GM12878 (cell line): ENCODE data around the gene IFNA17. TPM values are rescaled to one million over a fixed set of nuclear protein-coding genes. Genes with fewer than 3 reads are reported as not detected.

Experiments used
- ATAC-seq: fragments of 200-7000 bp; cut with Tn5 transposase; 3 replicates; pipeline ENCODE4 v1.9.1; 2020; ENCODE audit warnings: mild to moderate bottlenecking, moderate library complexity
- BruUV-seq: library from RNA; stranded (reverse); fragments of 400-500 nt; replicated peaks from 2 replicates; lab custom pipeline; 2021; lab: Mats Ljungman, UMichigan
- CTCF ChIA-PET: fragments of 300-600 bp; sonication (Branson Sonifier 250); formaldehyde crosslinking; extraction: SDS; loops from one replicate; lab custom pipeline; 2021; ENCODE audit warnings: inconsistent platforms; lab: Yijun Ruan, JAX
- POLR2A ChIA-PET: fragments of 350-600 bp; formaldehyde crosslinking; extraction: SDS; loops from one replicate; lab custom pipeline; 2021; ENCODE audit warnings: inconsistent platforms; lab: Charles Lee
- RAD21 ChIA-PET: fragments of 300-600 bp; sonication (Branson Sonifier 250); formaldehyde crosslinking; loops from one replicate; lab custom pipeline; 2023; ENCODE audit warnings: antibody characterized with exemption; ENCODE audit not compliant: unreplicated experiment; lab: Charles Lee
- SMC1A ChIA-PET: fragments of 300-600 bp; sonication (Branson Sonifier 250); formaldehyde crosslinking; loops from one replicate; lab custom pipeline; 2023; ENCODE audit not compliant: unreplicated experiment, uncharacterized antibody; lab: Charles Lee
- DNase-seq: peaks from one replicate; pipeline ENCODE4 v3.0.0-alpha.2; 2011; ENCODE audit warnings: low read depth, low spot score
- FAIRE-seq: peaks from 3 replicates; lab custom pipeline; 2011; peaks lifted over from hg19 to GRCh38; lab: Jason Lieb, UNC
- H2AFZ ChIP-seq: 2 replicates; pipeline ENCODE4 v1.6.0; 2011; ENCODE audit warnings: low read depth, low read length, control low read depth; ENCODE audit not compliant: control insufficient read depth
- H3K27ac ChIP-seq: 2 replicates; pipeline ENCODE4 v1.5.1; 2011; ENCODE audit warnings: control low read depth; ENCODE audit not compliant: control insufficient read depth, insufficient read depth
- H3K27me3 ChIP-seq, 2 experiments: replicated peaks in 1 of 2; 2 replicates each; pipeline versions ENCODE4 v1.6.0 to v1.6.1; 2011; ENCODE audit warnings: low read length in 1 of 2; ENCODE audit not compliant: control insufficient read depth in 2 of 2, insufficient read depth in 2 of 2
- H3K36me3 ChIP-seq, 2 experiments: 2 replicates each; pipeline ENCODE4 v1.5.1; 2011; ENCODE audit warnings: low read length in 1 of 2; ENCODE audit not compliant: control insufficient read depth in 2 of 2, insufficient read depth in 2 of 2
- H3K4me1 ChIP-seq: 2 replicates; pipeline ENCODE4 v1.6.1; 2011; ENCODE audit warnings: mild to moderate bottlenecking, low read length, moderate library complexity, mixed read lengths; ENCODE audit not compliant: control insufficient read depth, insufficient read depth
- H3K4me2 ChIP-seq: 2 replicates; pipeline ENCODE4 v1.6.0; 2011; ENCODE audit warnings: control low read depth; ENCODE audit not compliant: control insufficient read depth, insufficient read depth
- H3K4me3 ChIP-seq: fragments of 200-600 bp; sonication (generic); 2 replicates; pipeline ENCODE4 v1.5.1; 2016
- H3K79me2 ChIP-seq: 2 replicates; pipeline ENCODE4 v1.6.0; 2011; ENCODE audit warnings: low read length; ENCODE audit not compliant: control insufficient read depth, insufficient read depth
- H3K9ac ChIP-seq: 2 replicates; pipeline ENCODE4 v1.8.0; 2011; ENCODE audit warnings: low read length, control low read depth, mixed read lengths; ENCODE audit not compliant: control insufficient read depth, insufficient read depth
- H3K9me3 ChIP-seq: replicated peaks from 3 replicates; pipeline ENCODE4 v1.5.1; 2011; ENCODE audit warnings: mild to moderate bottlenecking, low read length; ENCODE audit not compliant: control insufficient read depth, insufficient read depth
- H4K20me1 ChIP-seq: 2 replicates; pipeline ENCODE4 v1.6.0; 2011; ENCODE audit not compliant: control insufficient read depth, insufficient read depth
- ASH2L ChIP-seq: fragments of 300-600, 200-600 bp; sonication (generic); IDR thresholded peaks from 2 replicates; pipeline ENCODE4 v1.6.1; 2017; ENCODE audit warnings: low read depth, mild to moderate bottlenecking, borderline replicate concordance
- MAX ChIP-seq: IDR thresholded peaks from 2 replicates; pipeline ENCODE4 v1.6.1; 2012; ENCODE audit warnings: low read depth, low read length, improper control_type of control experiment
- RAD51 ChIP-seq: fragments of 450-650 bp; IDR thresholded peaks from 2 replicates; pipeline ENCODE4 v1.6.1; 2016; ENCODE audit warnings: moderate library complexity, mild to moderate bottlenecking, inconsistent platforms
- SIN3A ChIP-seq: IDR thresholded peaks from 2 replicates; pipeline ENCODE4 v1.6.1; 2012; ENCODE audit warnings: low read depth, low read length, improper control_type of control experiment
- TAF1 ChIP-seq: IDR thresholded peaks from 2 replicates; pipeline ENCODE4 v1.6.1; 2011; ENCODE audit warnings: mild to moderate bottlenecking, low read depth, low read length, borderline replicate concordance
- ZBED1 ChIP-seq: IDR thresholded peaks from 2 replicates; pipeline ENCODE4 v1.6.1; 2016; ENCODE audit warnings: borderline replicate concordance
- ZNF687 ChIP-seq: fragments of 450-650 bp; IDR thresholded peaks from 2 replicates; pipeline ENCODE4 v1.6.1; 2017; ENCODE audit warnings: mild to moderate bottlenecking, moderate library complexity
- WGBS: methylation state at CpG from one replicate; pipeline ENCODE4 v1.1.6; 2016; ENCODE audit warnings: low lambda C conversion rate; ENCODE audit not compliant: insufficient replicate concordance, insufficient coverage; ENCODE audit errors: missing lambda C conversion rate; 5-methylcytosine and 5-hydroxymethylcytosine counted together
- in situ Hi-C: fragments of 300-500 bp; cut with MboI; formaldehyde crosslinking; loops from 9 replicates; pipeline ENCODE4 v1.14.3; 2018; ENCODE audit warnings: mixed read lengths
- intact Hi-C: fragments of 100-400 bp; cut with micrococcal nuclease; formaldehyde crosslinking; loops from one replicate; pipeline ENCODE4 v1.14.2; 2022; ENCODE audit not compliant: unreplicated experiment
- polyA plus RNA-seq, 11 experiments: library from polyadenylated mRNA; depleted of rRNA in 4 of 11; unstranded in 6 of 11; stranded (reverse) in 5 of 11; fragments of >200 nt; fragmentation: Nextera tagmentation in 4 of 11; fragmentation: Illumina TruSeq in 1 of 11; extraction: Ambion mirVana in 4 of 11; extraction: Trizol in 1 of 11; gene quantifications; 1 replicate in 1 of 11; 2 replicates in 10 of 11; pipeline versions ENCODE4 v1.2.1 to v1.2.3, GENCODE V29; 2011 to 2016; ENCODE audit warnings: inconsistent platforms in 2 of 11, missing spikeins in 2 of 11, low read depth in 1 of 11
- total RNA-seq, 4 experiments: library from RNA; depleted of rRNA in 3 of 4; stranded (reverse); fragments of >200 nt in 3 of 4; fragmentation: Illumina TruSeq in 1 of 4; extraction: Trizol in 1 of 4; gene quantifications; 2 replicates each; pipeline versions ENCODE4 v1.2.1 to v1.2.3, GENCODE V29; 2013 to 2021

Gene IFNA17
- total and polyA plus RNA-seq, 10 of the 15 experiments (the other 5 are each of a cell fraction or from before 2014, with no cell fraction given): not detected

GRCh38 chr9:21244836-21245235, 16.8 kb upstream of the IFNA17 start:
- H3K4me2 ChIP-seq: no peak overlapping the region
- no peaks in the 10 kb centered on the region for H3K9me3 ChIP-seq
- FAIRE-seq (no peak), ATAC-seq (peak; percentile 55), DNase-seq (no peak)
- no peaks in the 10 kb centered on the region; a peak in 1 of 4 replicates for H3K27me3 ChIP-seq
- H3K79me2 ChIP-seq: no peaks in the 10 kb centered on the region
- intact Hi-C loops (loop anchor here (5.0 kb wide), 1 partner anchor 167 kb away; no protein-coding TSS in a partner anchor), in situ Hi-C loops (no loop called here)
- SMC1A ChIA-PET: no interaction called here
- peaks cover 1% of the 10 kb centered on the region; the same call in 1 of the 2 replicates for H3K4me1 ChIP-seq
- H2AFZ ChIP-seq: no peak overlapping the region
- no peak overlapping the region for H3K9ac ChIP-seq
- no peaks in the 10 kb centered on the region for H4K20me1 ChIP-seq
- WGBS: 0% methylated on average over 2 of the region's 2 CpGs
- RAD21 ChIA-PET: no interaction called here
- BruUV-seq: no TSS peak
- H3K4me3 ChIP-seq: no peak overlapping the region
- H3K27ac ChIP-seq: no peak overlapping the region
- POLR2A ChIA-PET: no interaction called here
- CTCF ChIA-PET: no interaction called here
- TF ChIP-seq MAX (no peak), ZNF687 (no peak), ASH2L (no peak), TAF1 (no peak), SIN3A (no peak), RAD51 (no peak), ZBED1 (no peak)
- no peaks in the 10 kb centered on the region for H3K36me3 ChIP-seq
